IMR-90 (cell line): Measurements from ENCODE around the gene HES1. TPM values are rescaled to one million over a fixed set of nuclear protein-coding genes. Genes with fewer than 3 reads are reported as not detected.

Experiments used
- ATAC-seq: fragments of 200-7000 bp; cut with Tn5 transposase; 2 replicates; pipeline ENCODE4 v1.9.1; 2020; ENCODE audit warnings: low read depth, mild to moderate bottlenecking, moderate library complexity
- BruUV-seq: library from RNA; stranded (reverse); fragments of 400-500 nt; replicated peaks from 2 replicates; lab custom pipeline; 2021; lab: Mats Ljungman, UMichigan
- CTCF ChIA-PET: fragments of 300-600 bp; formaldehyde crosslinking; extraction: SDS; loops from one replicate; lab custom pipeline; 2021; ENCODE audit warnings: antibody characterized with exemption; lab: Yijun Ruan, JAX
- POLR2A ChIA-PET: fragments of 300-600 bp; sonication (Branson Sonifier 250); formaldehyde crosslinking; loops from one replicate; lab custom pipeline; 2022; ENCODE audit warnings: antibody characterized with exemption; ENCODE audit not compliant: unreplicated experiment; lab: Charles Lee
- DNase-seq: peaks from one replicate; pipeline ENCODE4 v3.0.0; 2013
- H2AFZ ChIP-seq: replicated peaks from 2 replicates; pipeline ENCODE3; 2013; ENCODE audit warnings: low read length, mild to moderate bottlenecking; ENCODE audit not compliant: poor library complexity
- H2AK5ac ChIP-seq: 2 replicates; pipeline ENCODE4 v1.6.1; 2013; ENCODE audit warnings: low read depth, low read length, inconsistent platforms
- H2AK9ac ChIP-seq: replicated peaks from 2 replicates; pipeline ENCODE3; 2013; ENCODE audit warnings: mild to moderate bottlenecking, low read depth, low read length, moderate library complexity; ENCODE audit not compliant: poor library complexity
- H2BK120ac ChIP-seq: 2 replicates; pipeline ENCODE4 v1.6.1; 2013; ENCODE audit warnings: low read depth, low read length, inconsistent platforms
- H2BK15ac ChIP-seq: 3 replicates; pipeline ENCODE4 v1.6.1; 2013; ENCODE audit warnings: low read depth, low read length, inconsistent platforms
- H2BK20ac ChIP-seq: 2 replicates; pipeline ENCODE4 v1.6.1; 2013; ENCODE audit warnings: low read depth, mild to moderate bottlenecking, inconsistent platforms, low read length, moderate library complexity
- H2BK5ac ChIP-seq: 2 replicates; pipeline ENCODE4 v1.6.1; 2013; ENCODE audit warnings: mild to moderate bottlenecking, low read depth, low read length, inconsistent platforms; ENCODE audit not compliant: poor library complexity, severe bottlenecking
- H3K14ac ChIP-seq: replicated peaks from 2 replicates; pipeline ENCODE4 v1.6.1; 2013; ENCODE audit warnings: low read depth, low read length, inconsistent platforms
- H3K18ac ChIP-seq: 2 replicates; pipeline ENCODE4 v1.6.1; 2013; ENCODE audit warnings: low read depth, low read length, control low read depth
- H3K23ac ChIP-seq: 2 replicates; pipeline ENCODE4 v1.6.1; 2013; ENCODE audit warnings: low read depth, low read length, inconsistent platforms
- H3K27ac ChIP-seq: 2 replicates; pipeline ENCODE4 v1.5.1; 2013; ENCODE audit warnings: mild to moderate bottlenecking, control low read depth, low read length; ENCODE audit not compliant: insufficient read depth
- H3K27me3 ChIP-seq: 2 replicates; pipeline ENCODE4 v1.6.1; 2013; ENCODE audit warnings: low read length; ENCODE audit not compliant: control insufficient read depth, insufficient read depth
- H3K36me3 ChIP-seq: 2 replicates; pipeline ENCODE4 v1.6.1; 2013; ENCODE audit warnings: low read length, mixed read lengths; ENCODE audit not compliant: control insufficient read depth, insufficient read depth
- H3K4ac ChIP-seq: 2 replicates; pipeline ENCODE4 v1.6.1; 2013; ENCODE audit warnings: low read depth, low read length, inconsistent platforms
- H3K4me1 ChIP-seq: 2 replicates; pipeline ENCODE4 v1.6.1; 2013; ENCODE audit warnings: low read length, mixed read lengths; ENCODE audit not compliant: control insufficient read depth, insufficient read depth
- H3K4me2 ChIP-seq: 2 replicates; pipeline ENCODE4 v1.6.1; 2013; ENCODE audit warnings: low read depth, mild to moderate bottlenecking, control low read depth, low read length, moderate library complexity
- H3K4me3 ChIP-seq: 2 replicates; pipeline ENCODE4 v1.5.1; 2013; ENCODE audit warnings: low read depth, mild to moderate bottlenecking, control low read depth, low read length, moderate library complexity; ENCODE audit not compliant: insufficient read depth
- H3K56ac ChIP-seq: 2 replicates; pipeline ENCODE4 v1.6.1; 2013; ENCODE audit warnings: low read length, inconsistent platforms; ENCODE audit not compliant: insufficient read depth; ENCODE audit errors: extremely low read depth
- H3K79me1 ChIP-seq, 2 experiments: 2 replicates each; pipeline ENCODE4 v1.6.1; 2013; ENCODE audit warnings: low read length in 2 of 2, inconsistent platforms in 1 of 2, low read depth in 1 of 2
- H3K9ac ChIP-seq: 2 replicates; pipeline ENCODE4 v1.6.1; 2013; ENCODE audit warnings: low read depth, low read length, control low read depth
- H3K9me1 ChIP-seq: 2 replicates; pipeline ENCODE4 v1.6.1; 2013; ENCODE audit warnings: low read length, inconsistent platforms; ENCODE audit not compliant: insufficient read depth
- H3K9me3 ChIP-seq: 2 replicates; pipeline ENCODE4 v1.6.1; 2013; ENCODE audit warnings: low read length; ENCODE audit not compliant: control insufficient read depth, insufficient read depth
- H4K20me1 ChIP-seq: 2 replicates; pipeline ENCODE4 v1.6.1; 2013; ENCODE audit warnings: low read length, inconsistent platforms; ENCODE audit not compliant: insufficient read depth
- H4K5ac ChIP-seq: 2 replicates; pipeline ENCODE4 v1.6.1; 2013; ENCODE audit warnings: mild to moderate bottlenecking, low read depth, low read length, control low read depth
- H4K8ac ChIP-seq, 2 experiments: 2 replicates each; pipeline ENCODE4 v1.6.1; 2013; ENCODE audit warnings: low read depth in 2 of 2, low read length in 2 of 2, control low read depth in 1 of 2, inconsistent platforms in 1 of 2
- H4K91ac ChIP-seq: 2 replicates; pipeline ENCODE4 v1.6.1; 2013; ENCODE audit warnings: low read depth, low read length, inconsistent platforms; ENCODE audit not compliant: insufficient read depth
- BHLHE40 ChIP-seq: fragments of 150-350 bp; IDR thresholded peaks from 2 replicates; pipeline ENCODE4 v1.6.1; 2016; ENCODE audit warnings: mild to moderate bottlenecking, low read depth, low read length
- CHD1 ChIP-seq: IDR thresholded peaks from 2 replicates; pipeline ENCODE4 v1.6.1; 2012; ENCODE audit warnings: low read depth, low read length, improper control_type of control experiment
- FOS ChIP-seq: fragments of 150-350 bp; IDR thresholded peaks from 2 replicates; pipeline ENCODE4 v1.6.1; 2016; ENCODE audit warnings: low read depth, low read length
- NFE2L2 ChIP-seq: fragments of 150-350 bp; IDR thresholded peaks from 2 replicates; pipeline ENCODE4 v1.6.1; 2016; ENCODE audit warnings: low read depth, mild to moderate bottlenecking, low read length
- POLR2A ChIP-seq: IDR thresholded peaks from 2 replicates; pipeline ENCODE4 v1.6.1; 2012; ENCODE audit warnings: mild to moderate bottlenecking, low read depth, low read length
- RAD21 ChIP-seq: IDR thresholded peaks from 2 replicates; pipeline ENCODE4 v1.6.1; 2012; ENCODE audit warnings: low read length, improper control_type of control experiment
- RCOR1 ChIP-seq: IDR thresholded peaks from 2 replicates; pipeline ENCODE4 v1.6.1; 2012; ENCODE audit warnings: mild to moderate bottlenecking, low read length, improper control_type of control experiment; ENCODE audit not compliant: insufficient replicate concordance
- RFX5 ChIP-seq: IDR thresholded peaks from 2 replicates; pipeline ENCODE4 v1.8.0; 2012; ENCODE audit warnings: low read depth, mild to moderate bottlenecking, low read length, moderate library complexity
- SMC3 ChIP-seq: fragments of 150-350 bp; IDR thresholded peaks from 2 replicates; pipeline ENCODE4 v1.6.1; 2016; ENCODE audit warnings: low read depth, mild to moderate bottlenecking, antibody characterized with exemption, low read length, moderate library complexity
- WGBS, 2 experiments: methylation state at CpG; one replicate each; pipeline versions ENCODE4 v1.1.5 to v1.1.7; 2013; ENCODE audit warnings: missing lambda C conversion rate in 2 of 2; ENCODE audit not compliant: insufficient read length in 1 of 2; ENCODE audit errors: extremely low coverage in 2 of 2; 5-methylcytosine and 5-hydroxymethylcytosine counted together
- dilution Hi-C: fragments of 300-500 bp; cut with HindIII; formaldehyde crosslinking; loops from one replicate; pipeline ENCODE4 v1.14.3; 2018; ENCODE audit warnings: low sequenced_read_pairs; ENCODE audit not compliant: unreplicated experiment
- in situ Hi-C: fragments of 300-500 bp; cut with MboI; formaldehyde crosslinking; loops from 3 replicates; pipeline ENCODE4 v1.14.3; 2019; ENCODE audit warnings: low sequenced_read_pairs, inconsistent platforms, mixed read lengths
- intact Hi-C: fragments of 100-400 bp; cut with micrococcal nuclease; formaldehyde crosslinking; loops from 2 replicates; pipeline ENCODE4 v1.10.0; 2022
- polyA plus RNA-seq, 3 experiments: library from polyadenylated mRNA; depleted of rRNA; stranded (reverse); fragments of >200 nt; gene quantifications; 2 replicates each; pipeline ENCODE4 v1.2.3, GENCODE V29; 2012; ENCODE audit warnings: low replicate concordance in 1 of 3
- total RNA-seq: library from RNA; depleted of rRNA; stranded (reverse); fragments of >200 nt; gene quantifications from 2 replicates; pipeline ENCODE4 v1.2.3, GENCODE V29; 2012
- TF ChIP-seq, protein P1 (sequence below): fragments of 150-350 bp; IDR thresholded peaks from 2 replicates; pipeline ENCODE4 v1.6.1; 2017; ENCODE audit warnings: mild to moderate bottlenecking, antibody characterized with exemption, low read length, low read depth
- TF ChIP-seq, protein P2 (sequence below): conservative IDR thresholded peaks from 2 replicates; pipeline ENCODE4 v1.5.1; 2012; ENCODE audit warnings: mild to moderate bottlenecking, low read depth, low read length, improper control_type of control experiment

The HES1 gene
- total and polyA plus RNA-seq, 2 of the 4 experiments (the other 2 are of a cell fraction): 3.6 to 6.7 TPM

GRCh38 chr3:194150252-194150934 is 14.4 kb downstream of the HES1 start:
- no peaks in the 10 kb centered on the region for H3K79me1 ChIP-seq
- in situ Hi-C loops (no loop called here), intact Hi-C loops (no loop called here), dilution Hi-C loops (no loop called here)
- H4K20me1 ChIP-seq: no peaks in the 10 kb centered on the region
- ATAC-seq (no peak), DNase-seq (no peak)
- H3K9ac ChIP-seq: no peak overlapping the region
- TF ChIP-seq POLR2A: no peak
- TF ChIP-seq, protein P1, sequence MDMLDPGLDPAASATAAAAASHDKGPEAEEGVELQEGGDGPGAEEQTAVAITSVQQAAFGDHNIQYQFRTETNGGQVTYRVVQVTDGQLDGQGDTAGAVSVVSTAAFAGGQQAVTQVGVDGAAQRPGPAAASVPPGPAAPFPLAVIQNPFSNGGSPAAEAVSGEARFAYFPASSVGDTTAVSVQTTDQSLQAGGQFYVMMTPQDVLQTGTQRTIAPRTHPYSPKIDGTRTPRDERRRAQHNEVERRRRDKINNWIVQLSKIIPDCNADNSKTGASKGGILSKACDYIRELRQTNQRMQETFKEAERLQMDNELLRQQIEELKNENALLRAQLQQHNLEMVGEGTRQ: no peak
- TF ChIP-seq RAD21: no peak
- TF ChIP-seq BHLHE40: no peak
- no peak for TF ChIP-seq RCOR1
- no peak for TF ChIP-seq FOS
- TF ChIP-seq, protein P2, sequence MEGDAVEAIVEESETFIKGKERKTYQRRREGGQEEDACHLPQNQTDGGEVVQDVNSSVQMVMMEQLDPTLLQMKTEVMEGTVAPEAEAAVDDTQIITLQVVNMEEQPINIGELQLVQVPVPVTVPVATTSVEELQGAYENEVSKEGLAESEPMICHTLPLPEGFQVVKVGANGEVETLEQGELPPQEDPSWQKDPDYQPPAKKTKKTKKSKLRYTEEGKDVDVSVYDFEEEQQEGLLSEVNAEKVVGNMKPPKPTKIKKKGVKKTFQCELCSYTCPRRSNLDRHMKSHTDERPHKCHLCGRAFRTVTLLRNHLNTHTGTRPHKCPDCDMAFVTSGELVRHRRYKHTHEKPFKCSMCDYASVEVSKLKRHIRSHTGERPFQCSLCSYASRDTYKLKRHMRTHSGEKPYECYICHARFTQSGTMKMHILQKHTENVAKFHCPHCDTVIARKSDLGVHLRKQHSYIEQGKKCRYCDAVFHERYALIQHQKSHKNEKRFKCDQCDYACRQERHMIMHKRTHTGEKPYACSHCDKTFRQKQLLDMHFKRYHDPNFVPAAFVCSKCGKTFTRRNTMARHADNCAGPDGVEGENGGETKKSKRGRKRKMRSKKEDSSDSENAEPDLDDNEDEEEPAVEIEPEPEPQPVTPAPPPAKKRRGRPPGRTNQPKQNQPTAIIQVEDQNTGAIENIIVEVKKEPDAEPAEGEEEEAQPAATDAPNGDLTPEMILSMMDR: no peak
- no peak for TF ChIP-seq NFE2L2
- no peak for TF ChIP-seq SMC3
- no peak for TF ChIP-seq CHD1
- TF ChIP-seq RFX5: no peak
- no peak overlapping the region for H2BK20ac ChIP-seq
- no peak overlapping the region for H2AK5ac ChIP-seq
- no peak overlapping the region for H2AFZ ChIP-seq
- H2AK9ac ChIP-seq: no peak overlapping the region
- H3K9me1 ChIP-seq: no peaks in the 10 kb centered on the region; the same call in 1 of the 2 replicates
- no peak overlapping the region for H3K56ac ChIP-seq
- H3K18ac ChIP-seq: no peak overlapping the region
- peaks cover 49% of the 10 kb centered on the region for H3K27me3 ChIP-seq
- H3K27ac ChIP-seq: no peak overlapping the region
- H3K4me2 ChIP-seq: no peak overlapping the region
- WGBS, 2 experiments: 91% methylated on average over 3 of the region's 8 CpGs; no CpG with 5 or more reads in 1 of the 2 experiments
- POLR2A ChIA-PET: no interaction called here
- H3K36me3 ChIP-seq: no peaks in the 10 kb centered on the region
- CTCF ChIA-PET: no interaction called here
- no peak overlapping the region for H3K4me3 ChIP-seq
- H3K23ac ChIP-seq: no peak overlapping the region
- peaks cover 5% of the 10 kb centered on the region for H3K9me3 ChIP-seq
- BruUV-seq: no TSS peak
- no peak overlapping the region for H4K91ac ChIP-seq
- H3K4me1 ChIP-seq: peaks cover 2% of the 10 kb centered on the region; the same call in 1 of the 2 replicates
- H3K14ac ChIP-seq: no peak overlapping the region
- H4K8ac ChIP-seq: no peak overlapping the region
- no peak overlapping the region for H2BK5ac ChIP-seq
- H2BK120ac ChIP-seq: no peak overlapping the region
- H4K5ac ChIP-seq: no peak overlapping the region
- no peak overlapping the region for H3K4ac ChIP-seq
- H2BK15ac ChIP-seq: no peak overlapping the region
